ENCODE results near the gene USF2.
"Not testable (repeated sequence)": the region's sequence is repeated elsewhere in the genome, so short reads cannot be mapped to it uniquely, and the experiment has no call there.

USF2 gene, protein sequence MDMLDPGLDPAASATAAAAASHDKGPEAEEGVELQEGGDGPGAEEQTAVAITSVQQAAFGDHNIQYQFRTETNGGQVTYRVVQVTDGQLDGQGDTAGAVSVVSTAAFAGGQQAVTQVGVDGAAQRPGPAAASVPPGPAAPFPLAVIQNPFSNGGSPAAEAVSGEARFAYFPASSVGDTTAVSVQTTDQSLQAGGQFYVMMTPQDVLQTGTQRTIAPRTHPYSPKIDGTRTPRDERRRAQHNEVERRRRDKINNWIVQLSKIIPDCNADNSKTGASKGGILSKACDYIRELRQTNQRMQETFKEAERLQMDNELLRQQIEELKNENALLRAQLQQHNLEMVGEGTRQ

DNA sequence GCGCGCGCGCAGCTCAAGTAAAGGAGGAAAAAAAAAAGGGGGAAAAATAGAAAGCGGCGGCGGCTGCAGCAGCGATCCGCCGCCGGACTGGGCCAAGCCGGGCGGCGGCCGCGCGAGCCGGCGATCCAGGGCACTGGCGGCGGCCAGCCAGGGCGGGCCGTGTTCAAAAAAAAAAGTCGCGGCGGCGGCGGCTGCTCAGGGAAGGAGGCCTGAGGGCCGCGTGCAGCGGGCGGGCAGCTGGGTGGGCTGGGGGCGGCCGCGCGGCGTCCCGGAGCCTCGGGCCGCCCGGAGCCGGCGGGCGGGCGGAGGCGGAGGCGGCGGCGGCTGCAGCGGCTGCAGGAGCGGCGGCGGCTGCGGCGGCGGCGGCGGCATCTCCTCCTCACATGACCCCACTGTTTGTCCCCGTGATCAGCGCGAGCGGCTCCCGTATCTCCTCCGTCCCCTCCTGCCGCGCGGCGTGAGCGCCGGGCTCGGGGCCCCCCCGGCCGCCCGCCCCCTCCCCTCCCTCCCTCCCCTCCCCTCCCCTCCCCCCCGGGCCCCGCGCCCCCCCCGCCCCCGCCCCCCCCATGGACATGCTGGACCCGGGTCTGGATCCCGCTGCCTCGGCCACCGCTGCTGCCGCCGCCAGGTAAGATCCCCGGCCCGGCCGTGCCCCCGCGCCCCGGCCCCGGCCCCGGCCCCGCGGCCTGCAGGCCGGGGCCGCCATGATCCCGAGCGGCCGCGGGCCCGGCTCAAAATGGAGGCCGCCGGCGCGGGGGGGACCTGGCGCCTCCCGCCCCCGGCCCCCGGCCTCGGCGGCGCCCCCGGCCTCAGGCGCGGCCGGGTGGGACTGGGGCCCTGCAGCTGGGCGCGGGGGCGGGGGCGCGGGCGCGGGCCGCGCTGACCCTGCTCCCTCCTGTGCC is at the start of gene USF2:
TSS of gene USF2 (plus strand) at position 427 of the 902 bp plus-strand sequence. CDS start at position 567, 140 bp downstream.
- DNase-seq (ENCODE audit: low read depth), result peak; percentile 43

DNA sequence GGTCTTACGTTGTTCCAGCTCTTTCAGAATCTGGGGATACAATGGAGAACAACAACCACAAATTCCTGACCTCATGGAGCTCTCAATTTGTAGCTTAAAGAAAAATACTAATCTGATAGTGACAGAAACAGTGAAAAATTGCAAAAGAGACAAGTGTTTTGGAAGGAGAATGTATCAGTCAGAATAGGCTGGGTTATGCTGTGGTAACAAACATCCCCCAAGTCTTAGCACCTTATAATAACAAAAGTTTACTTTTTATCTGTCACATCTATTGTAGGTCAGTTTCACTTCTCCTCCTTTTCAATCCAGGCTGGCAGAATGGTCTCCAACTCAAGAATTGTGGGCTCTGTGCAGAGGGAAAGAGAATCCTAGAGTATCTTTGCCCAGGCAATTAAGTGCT is 49.8 kb upstream of the USF2 start:
- DNase-seq (ENCODE audit: low read depth), result no peak

DNA sequence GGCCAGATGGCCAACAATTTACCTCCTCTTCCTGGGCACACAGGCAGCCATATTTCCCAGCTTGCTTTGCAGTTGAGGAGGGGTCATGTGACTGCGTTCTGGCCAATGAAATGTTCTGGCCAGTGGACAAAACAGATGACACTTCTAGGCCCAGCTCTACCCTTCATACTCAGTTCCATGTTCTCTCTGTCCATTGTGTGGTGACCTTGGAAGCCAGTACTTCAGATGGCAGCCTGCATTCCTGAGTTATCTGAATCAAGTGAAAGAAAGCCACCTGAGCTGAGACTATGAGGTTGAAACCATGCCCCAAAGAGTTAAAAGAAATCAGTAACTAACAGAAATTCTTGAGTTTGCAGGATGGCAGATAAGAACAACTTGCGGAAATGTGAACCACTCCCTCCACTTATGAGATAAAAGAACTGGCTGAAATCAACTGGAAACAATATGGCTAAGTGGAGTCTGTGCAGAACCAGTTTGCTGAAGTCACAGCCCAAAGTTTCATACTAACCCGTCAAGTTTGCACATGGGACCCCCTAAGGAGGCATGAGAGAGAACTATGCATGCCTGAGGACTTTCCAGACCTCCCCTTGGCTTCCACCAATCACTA is 48.3 kb upstream of the USF2 start:
- no peak for DNase-seq (ENCODE audit: low read depth)

DNA sequence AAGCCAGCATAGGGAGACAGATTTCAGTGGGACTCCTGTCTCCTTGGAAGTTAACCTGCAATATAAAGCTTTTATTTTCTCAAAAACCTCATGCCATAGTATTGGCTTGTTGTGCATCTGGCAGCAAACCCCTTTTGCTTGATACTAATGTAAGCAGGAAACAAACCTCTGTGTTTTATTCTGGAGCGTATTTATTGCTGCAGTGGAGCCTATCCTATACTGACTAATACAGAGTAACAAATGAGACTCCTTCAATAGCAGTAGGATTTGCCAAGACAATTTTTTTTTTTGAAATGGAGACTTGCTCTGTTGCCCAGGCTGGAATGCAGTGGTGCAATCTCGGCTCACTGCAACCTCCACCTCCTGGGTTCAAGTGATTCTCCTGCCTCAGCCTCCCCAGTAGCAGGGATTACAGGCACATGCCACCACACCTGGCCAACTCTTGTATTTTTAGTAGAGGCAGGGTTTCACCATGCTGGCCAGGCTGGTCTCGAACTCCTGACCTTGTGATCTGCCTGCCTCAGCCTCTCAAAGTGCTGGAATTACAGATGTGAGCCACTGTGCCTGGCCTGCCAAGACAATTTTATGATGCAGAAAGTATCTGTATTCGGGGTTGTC is 47.7 kb upstream of the USF2 start:
- not testable (repeated sequence) for DNase-seq (ENCODE audit: low read depth)

DNA sequence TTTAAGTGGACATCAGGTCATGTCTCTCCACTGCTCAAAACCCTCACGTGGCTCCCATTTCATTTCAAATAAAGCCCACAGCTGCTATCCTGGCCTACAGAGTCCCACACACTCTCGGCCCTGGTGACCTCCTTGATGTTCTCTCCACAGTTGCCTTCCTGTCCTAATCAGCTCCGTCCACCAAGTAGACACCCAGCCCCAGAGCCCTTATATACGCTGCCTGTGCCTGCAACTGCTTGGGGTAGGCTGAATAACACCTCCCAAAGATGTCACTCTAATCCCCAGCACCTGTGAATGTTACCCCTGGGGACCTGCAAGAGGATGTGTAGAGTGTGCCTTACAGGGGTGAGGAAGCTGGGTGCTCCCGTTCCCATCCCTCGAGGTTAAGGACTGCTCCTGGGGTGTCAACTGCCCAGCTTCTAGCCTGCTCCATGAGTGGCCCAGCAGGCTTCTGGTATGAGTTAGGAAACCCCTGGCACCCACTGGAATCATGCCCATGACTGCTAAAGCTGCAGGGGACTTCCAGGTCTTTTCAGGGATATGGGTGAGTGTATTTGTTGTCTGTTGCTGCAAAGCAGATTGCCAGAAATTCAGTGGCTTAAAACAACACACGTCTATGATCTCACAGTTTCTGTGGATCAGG is 46.3 kb upstream of the USF2 start:
- DNase-seq (ENCODE audit: low read depth), result no peak

DNA sequence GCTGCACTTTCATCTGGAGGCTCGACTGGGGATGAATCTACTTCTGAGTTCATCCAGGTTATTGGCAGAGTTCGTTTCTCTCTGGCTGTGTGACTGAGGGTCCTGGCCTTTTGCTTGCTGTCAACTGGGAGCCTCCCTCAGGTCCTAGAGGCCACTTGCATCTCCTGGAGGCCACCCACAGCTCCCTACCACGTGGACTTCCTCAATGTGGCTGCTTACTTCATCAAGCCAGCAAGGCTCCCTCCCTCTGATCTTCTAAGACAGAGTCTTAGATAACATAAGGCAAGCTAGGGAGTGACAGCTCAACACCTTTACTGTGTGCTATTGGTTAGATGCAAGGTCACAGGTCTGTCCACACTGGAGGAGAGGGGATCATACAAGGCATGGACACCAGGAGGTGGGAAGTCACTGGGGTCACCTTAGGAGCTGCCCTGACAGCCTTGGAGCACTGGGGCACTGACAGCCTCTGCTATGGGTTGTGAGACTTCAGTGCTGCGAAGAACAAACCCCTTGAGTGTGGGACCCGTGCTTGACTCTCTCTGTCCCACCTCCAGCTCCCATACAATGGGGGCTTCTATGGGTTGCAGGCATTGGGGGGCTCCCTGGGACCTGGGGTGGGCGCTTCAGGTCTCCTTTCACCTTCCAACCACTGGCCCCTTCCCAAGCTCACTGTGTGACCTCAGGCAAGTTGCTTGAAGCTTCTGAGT is 45.5 kb upstream of the USF2 start:
- DNase-seq (ENCODE audit: low read depth), result no peak

DNA sequence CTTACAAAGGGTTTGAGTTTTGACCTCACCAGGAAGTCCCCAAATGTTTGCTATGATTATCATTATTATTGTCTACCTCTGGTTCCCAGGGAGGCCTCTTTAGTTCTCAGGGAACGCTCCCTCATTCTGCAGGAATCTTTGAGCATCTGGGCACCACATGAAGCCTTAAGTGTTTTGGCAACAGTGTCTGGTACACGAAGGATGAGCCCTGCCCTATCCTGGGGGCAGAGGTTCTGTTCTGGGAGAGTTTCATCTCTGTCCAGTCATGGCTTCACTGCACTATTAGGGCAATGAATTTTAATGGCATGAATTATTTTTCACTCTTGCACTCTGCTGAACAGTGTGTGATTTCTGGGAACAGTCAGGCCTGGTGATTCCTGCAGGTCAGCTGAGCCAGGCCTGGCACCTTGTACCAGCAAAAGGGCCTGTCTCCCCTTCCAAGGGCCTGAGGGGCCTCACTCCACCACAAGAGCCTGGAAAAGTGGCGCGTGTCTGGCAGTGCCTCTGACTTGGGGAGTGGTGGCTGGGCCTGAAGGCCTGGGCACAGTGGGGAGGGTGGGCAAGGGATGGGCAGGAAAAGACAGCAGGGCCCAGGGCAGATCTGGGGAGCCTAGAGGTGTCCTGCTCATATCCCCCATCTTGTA is 44.8 kb upstream of the USF2 start:
- DNase-seq (ENCODE audit: low read depth), result no peak

DNA sequence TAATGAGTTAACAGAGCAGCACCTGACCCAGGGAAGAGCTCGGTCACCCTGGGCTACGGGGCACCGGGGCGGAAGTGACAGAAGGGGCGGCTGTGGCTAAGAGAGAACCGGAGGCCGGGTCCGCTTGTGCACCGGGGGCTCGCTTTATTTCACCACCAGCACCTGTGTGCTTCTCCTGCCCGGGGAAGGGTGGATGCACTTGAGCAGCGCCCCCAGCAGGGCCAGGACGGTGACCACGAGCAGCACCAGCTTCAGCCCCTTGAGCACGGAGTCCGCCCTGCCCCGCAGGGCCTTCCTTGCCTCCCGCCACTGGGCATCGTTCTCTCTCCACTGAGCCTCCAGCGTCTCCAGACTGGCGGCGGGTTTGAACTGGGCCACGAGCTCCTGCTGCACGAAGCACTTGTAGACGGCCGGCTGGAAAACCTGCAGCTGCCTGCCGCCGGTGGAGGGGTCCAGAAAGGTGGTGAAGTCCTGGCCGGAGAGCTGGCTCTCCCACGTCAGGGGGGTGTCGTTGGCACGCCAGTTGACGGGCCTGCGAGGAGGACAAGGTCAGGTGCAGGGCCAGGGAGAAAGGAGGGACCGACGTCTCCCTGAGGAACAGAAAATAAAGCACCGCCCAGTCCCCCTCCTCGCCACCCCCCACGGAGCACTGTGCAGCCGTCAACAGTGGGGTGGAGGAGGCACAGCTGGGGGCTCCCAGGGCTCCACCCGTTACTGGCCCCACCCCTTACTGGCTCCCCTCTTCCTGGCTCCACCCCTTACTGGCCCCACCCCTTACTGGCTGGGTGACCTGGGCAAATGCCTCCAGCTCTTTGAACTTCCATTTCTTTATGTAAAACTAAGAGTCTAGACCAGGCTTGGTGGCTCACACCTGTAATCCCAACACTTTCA is 43.8 kb upstream of the USF2 start:
- DNase-seq (ENCODE audit: low read depth), result no peak

DNA sequence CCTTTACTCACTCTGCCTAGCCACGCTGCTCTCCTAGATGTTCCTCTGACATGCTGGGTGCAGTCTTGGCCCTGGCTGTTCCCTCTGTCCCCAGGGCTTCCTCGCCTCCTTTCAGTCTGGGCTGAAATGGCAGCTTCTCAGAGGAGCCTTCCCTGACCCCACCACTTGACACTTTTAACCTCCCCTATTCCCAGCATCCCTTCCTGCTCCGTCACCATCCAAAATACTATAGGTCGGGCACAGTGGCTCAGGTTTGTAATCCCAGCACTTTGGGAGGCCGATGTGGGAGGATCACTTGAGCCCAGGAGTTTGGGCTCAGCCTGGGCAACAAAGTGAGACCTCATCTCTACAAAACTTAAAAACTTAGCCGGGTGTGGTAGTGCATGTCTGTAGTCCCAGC is 42.8 kb upstream of the USF2 start:
- DNase-seq (ENCODE audit: low read depth), result no peak

DNA sequence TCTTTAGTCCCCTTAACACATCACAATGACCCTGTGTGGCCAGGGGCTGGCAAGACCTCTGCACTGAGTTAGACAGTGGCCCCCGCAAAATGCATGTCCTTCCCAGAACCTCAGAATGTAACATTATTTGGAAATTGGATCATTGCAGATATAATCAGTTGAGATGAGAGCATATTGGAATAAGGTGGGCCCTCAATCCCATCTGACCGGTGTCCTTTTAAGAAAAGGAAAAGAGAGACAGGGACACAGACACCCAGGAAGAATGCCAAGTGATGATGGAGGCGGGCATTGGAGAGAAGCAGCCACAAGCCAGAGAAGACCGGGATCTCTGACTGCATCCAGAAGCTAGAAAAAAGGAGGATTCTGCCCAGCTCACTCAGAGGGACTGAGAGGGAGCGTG is 42.0 kb upstream of the USF2 start:
- DNase-seq (ENCODE audit: low read depth), result no peak

DNA sequence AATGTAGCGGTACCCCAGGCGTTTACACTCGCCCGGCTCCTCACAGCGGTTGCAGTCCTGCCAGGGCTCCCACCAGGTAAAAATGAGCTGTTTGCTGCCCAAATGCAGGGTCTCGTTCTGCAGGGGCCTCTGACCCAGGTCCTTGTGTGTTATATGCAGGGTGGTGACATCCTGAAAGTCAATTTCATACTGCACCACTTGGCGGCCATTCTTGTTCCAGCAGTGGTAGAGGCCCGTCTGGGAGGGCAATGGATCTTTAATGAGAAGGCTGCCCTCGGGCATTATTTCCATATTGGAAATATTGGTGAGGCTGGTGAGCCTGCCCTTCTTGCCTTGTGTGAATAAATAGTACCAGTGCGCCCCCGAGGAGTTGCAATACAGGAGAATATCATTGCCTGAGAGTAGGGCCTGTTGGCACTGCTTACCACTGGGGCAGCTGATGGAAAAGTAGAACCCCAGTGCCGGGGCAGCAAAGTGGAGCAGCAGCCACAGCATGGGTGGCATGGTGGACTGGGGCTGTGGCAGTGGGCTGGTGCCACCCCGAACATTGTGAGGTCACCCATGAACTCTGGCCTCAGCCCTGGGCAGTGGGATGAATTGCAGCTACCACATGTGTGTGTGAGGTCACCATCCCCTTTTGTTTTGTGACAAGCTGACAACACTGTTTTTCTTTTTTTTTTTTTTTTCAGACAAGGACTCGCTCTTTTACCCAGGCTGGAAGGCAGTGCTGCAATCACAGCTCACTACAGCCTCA is 40.4 kb upstream of the USF2 start, which contains the start of gene FAM187B:
TSS of gene FAM187B (minus strand) at position 563 of the 754 bp plus-strand sequence. CDS start at position 504, 59 bp downstream.
- DNase-seq (ENCODE audit: low read depth), result no peak

DNA sequence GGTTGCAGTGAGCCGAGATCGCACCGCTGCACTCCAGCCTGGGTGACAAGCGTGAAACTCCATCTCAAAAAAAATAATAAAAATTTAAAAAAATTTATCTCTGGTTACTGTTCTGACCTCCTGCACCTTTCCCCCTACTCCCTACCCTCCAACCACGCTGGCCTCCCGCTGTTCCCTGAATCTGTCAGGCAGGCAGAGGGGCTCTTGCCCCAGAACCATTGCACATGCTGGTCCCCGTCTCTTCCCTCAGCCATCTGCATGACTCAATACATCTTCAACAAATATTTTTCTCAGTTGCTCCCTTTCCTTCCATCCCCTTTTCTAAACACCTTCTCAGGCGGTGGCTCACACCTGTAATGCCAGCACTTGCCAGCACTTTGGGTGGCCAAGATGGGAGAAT is 39.2 kb upstream of the USF2 start:
- no peak for DNase-seq (ENCODE audit: low read depth)

DNA sequence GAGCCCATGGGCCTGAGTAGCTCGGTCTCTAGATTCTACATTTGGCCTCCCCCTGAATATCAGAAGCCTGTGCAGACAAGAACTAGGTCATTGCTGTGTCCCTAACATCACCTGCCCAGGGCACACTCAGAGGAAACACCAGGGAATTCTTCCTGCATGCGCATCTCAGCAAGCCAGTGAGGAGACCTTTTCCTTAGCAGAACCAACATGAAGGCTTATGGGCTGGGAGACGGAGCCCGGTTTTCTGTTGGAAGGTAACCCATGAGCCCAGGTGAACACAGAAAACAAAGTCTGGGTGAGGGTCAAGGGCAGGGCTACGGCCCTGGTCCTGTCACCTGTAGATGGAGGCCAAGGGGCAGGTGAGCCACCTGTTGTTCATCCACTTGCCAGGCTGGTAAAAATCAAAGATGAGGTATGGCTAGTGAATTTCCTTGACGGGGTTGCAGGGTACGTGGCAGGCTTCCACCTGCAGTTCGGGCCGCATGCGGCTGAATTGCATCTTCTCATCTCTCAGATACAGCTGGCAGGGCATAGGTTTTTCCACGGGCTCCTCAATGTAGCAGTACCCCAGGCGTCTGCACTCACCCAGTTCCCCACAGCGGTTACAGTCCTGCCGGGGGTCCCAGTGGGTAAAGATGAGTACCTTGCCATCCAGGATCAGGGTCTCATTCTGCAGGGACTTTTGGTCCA is 36.7 kb upstream of the USF2 start:
- no peak for DNase-seq (ENCODE audit: low read depth)

DNA sequence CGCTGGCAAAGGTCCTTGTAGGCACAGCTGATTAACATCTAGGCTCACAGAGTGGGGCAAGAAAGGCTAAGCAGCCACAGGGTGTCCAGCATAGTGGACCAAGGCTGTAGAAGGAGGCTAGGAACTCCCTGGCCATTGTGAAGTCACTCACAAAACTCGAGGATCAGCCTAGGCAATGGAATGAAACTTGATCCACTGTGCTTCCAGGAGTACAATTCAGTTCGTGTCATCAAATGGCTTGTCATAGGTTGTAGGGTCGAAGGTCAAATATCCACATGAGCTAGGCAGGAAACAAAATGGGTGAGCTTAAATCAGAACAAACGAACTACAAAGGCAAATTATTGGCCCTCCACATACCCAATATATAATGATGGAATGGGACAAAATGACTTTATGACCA is 35.9 kb upstream of the USF2 start:
- no peak for DNase-seq (ENCODE audit: low read depth)

DNA sequence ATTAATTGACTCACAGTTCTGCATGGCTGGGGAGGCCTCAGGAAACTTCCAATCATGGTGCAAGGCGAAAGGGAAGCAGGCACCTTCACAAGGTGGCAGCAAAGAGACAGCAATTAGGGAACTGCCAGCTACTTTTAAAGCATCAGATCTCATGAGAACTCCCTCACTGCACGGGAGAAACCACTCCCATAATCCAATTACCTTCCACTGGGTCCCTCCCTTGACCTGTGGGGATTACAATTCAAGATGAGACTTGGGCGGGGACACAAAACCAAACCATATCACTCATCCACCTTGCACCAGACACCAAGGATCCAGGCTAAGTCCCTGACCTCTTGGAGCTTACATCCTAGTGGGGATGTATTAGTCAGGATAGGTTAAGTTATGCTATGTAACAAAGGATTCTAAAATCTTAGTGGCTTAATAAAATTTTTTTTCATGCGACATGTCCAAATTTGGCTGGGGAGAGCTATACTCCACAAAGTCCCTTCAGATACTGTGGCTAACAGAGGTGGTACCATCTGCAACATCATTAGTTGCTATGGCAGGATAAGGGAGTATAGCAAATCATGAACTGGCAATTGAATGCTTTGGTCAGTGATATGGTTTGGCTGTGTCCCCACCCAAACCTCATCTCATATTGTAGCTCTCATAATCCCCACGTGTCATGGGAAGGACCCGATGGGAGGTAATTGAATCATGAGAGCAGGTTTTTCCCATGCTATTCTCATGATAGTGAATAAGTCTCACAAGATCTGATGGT is 31.9 kb upstream of the USF2 start:
- no peak for DNase-seq (ENCODE audit: low read depth)

DNA sequence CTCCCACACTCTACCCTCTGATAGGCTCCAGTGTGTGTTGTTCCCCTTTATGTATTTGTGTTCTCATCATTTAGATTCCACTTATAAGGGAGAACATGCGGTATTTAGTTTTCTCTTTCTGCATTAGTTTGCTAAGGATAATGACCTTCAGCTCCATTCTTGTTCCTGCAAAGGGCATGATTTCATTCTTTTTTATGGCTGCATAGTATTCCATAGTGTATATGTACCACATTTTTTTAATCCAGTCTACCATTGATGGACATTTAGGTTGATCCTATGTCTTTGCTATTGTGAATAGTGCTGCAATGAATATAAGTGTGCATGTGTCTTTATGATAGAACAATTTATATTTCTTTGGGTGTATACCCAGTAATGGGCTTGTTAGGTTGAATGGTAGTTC is 29.2 kb upstream of the USF2 start:
- DNase-seq (ENCODE audit: low read depth), result not testable (repeated sequence)

DNA sequence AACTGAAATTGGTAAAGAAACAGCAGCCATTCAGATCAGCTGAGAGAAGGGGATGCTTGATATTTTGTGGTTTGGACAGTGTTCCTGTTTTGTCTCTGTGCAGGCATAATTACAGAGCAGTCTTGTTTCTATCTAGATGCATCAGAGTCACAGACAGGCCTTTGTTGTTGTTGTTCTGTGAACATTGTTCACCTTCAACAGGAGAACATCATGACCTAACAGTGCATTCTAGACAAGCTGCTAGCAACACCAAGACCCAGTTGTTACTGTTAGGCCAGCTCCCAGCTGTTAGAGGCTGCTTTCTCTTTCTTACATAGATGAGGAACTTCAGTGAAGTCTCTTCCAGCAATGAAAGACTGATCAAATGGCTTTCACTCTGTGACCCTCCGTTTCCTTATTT is 28.4 kb upstream of the USF2 start:
- DNase-seq (ENCODE audit: low read depth), result no peak
